Mesodermal cell (in vitro differentiated cells): ENCODE measurements around the gene PIGX. TPM values are rescaled to one million over a fixed set of nuclear protein-coding genes. Genes with fewer than 3 reads are reported as not detected.

Experiments
- H3K27ac ChIP-seq: 2 replicates; pipeline ENCODE4 v1.7.0; 2013; ENCODE audit warnings: mild to moderate bottlenecking, low read depth, low read length, moderate library complexity; ENCODE audit not compliant: severe bottlenecking
- H3K36me3 ChIP-seq: 2 replicates; pipeline ENCODE4 v1.7.1; 2013; ENCODE audit warnings: mild to moderate bottlenecking, low read length, moderate library complexity; ENCODE audit not compliant: control insufficient read depth, insufficient read depth
- H3K4me1 ChIP-seq: one replicate; pipeline ENCODE4 v1.7.1; 2013; ENCODE audit warnings: mild to moderate bottlenecking, low read length; ENCODE audit not compliant: insufficient read depth, control insufficient read depth, poor library complexity, severe bottlenecking
- H3K4me3 ChIP-seq: 2 replicates; pipeline ENCODE4 v1.7.0; 2013; ENCODE audit warnings: low read length, control low read depth, mild to moderate bottlenecking; ENCODE audit not compliant: insufficient read depth, poor library complexity, severe bottlenecking; ENCODE audit errors: extremely low read depth
- H3K9me3 ChIP-seq: 2 replicates; pipeline ENCODE4 v1.7.1; 2013; ENCODE audit warnings: mild to moderate bottlenecking, low read length, moderate library complexity; ENCODE audit not compliant: control insufficient read depth
- WGBS, 2 experiments: methylation state at CpG; one replicate each; pipeline ENCODE4 v1.1.5; 2013; ENCODE audit warnings: missing lambda C conversion rate in 2 of 2; ENCODE audit not compliant: insufficient coverage in 2 of 2; 5-methylcytosine and 5-hydroxymethylcytosine counted together
- polyA plus RNA-seq, 2 experiments: library from polyadenylated mRNA; stranded (reverse); fragments of 50-300 nt; gene quantifications; one replicate each; pipeline ENCODE4 v1.2.3, GENCODE V29; 2013

The PIGX gene
- 35.6 TPM for polyA plus RNA-seq (2013, experiment 1 of 2)
- 31.8 TPM for polyA plus RNA-seq (2013, experiment 2 of 2)

DNA sequence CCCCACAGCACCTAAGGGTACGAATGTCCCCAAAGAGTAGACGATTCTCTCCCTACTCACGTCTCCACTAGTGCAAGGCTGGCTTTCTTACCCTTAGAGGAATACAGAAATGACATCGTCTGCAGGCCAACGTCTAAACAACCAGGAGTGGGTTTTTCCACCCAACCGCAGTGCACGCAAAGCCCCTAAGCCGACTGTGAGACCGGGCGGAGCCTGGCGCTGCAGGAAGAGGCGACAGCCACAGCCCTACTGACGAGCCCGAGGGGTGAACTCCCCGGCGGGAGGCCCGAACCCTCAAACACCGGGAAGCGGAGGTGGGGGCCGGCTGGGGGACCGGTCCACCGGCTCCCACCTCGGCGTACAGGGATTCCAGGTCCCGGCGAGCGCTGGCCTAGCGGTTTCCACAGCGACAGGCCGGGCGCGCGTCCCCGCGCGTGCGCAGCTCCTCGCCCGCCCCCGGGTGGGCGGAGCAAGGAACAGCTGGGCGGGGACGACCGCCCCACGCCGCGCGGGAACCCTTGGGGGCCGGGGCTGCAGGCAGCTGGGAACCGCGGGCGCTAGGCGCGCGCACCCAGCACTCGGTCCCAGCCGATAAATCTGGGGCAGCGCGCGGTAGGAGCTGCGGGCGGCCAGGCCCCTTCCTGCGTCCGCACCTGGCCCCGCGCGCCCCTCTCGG, at the start of gene PIGX, which contains the start of gene CEP19:
PIGX (plus strand) TSS at position 540 of the 676 bp plus-strand sequence.
CEP19 (minus strand) TSS at position 413 of the 676 bp plus-strand sequence. CDS start 3,593 bp downstream, outside the sequence.
- Histone ChIP-seq H3K27ac (peak within 1 kb of the TSS; percentile 81), H3K4me1 (no peaks in the 10 kb centered on the region), H3K4me3 (peak within 1 kb of the TSS; percentile 68), H3K36me3 (no peaks in the 10 kb centered on the region), H3K9me3 (no peaks in the 10 kb centered on the region)
- WGBS, 2 experiments = 1 to 2% methylated on average over 52 to 59 of the region's 68 CpGs

DNA sequence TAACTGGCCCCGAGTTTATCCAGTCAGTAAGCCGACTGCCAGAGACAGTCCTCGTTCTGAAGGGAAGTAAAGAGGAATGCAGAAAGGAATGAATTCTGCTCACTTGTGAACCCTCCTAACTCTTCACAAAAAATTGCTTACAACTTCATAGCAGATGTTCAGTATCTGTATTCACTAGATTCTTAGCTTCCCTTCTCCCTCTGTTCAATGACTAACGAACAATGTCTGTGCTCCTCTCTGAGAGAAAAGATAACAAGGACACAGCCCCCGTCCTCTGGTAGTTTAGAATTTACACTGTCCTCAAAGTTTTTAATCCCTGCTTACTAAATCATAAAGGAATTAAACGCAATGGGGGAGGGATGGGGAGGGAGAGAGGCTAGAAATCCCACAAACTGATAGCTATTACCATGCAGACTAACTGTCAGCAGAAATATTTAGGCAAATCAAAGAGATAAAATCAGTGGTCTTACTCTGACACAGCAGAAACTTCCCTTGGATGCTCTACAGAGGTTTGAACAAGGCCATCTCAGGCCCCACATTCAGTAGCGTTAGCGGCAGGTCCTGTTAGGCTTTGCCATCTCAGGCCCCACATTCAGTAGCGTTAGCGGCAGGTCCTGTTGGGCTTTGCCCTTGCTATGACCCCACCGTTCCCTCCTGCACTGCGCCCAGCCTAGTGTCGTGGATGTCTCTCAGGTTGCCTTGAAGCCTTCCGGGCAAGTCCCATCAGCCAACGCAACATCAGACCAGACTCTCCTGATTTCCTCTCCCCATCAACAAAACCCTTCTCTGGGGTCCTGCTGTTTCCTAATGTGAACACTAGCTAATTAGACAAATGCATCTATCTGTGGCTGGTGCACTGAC, 49.2 kb upstream of the PIGX start:
- H3K36me3 ChIP-seq = no peaks in the 10 kb centered on the region
- H3K4me1 ChIP-seq = peaks cover 13% of the 10 kb centered on the region
- no peaks in the 10 kb centered on the region for H3K9me3 ChIP-seq
- H3K27ac ChIP-seq = peak overlapping the region; percentile 69
- no peak overlapping the region for H3K4me3 ChIP-seq
- WGBS, 2 experiments = 83 to 86% methylated on average over 6 to 8 of the region's 15 CpGs

DNA sequence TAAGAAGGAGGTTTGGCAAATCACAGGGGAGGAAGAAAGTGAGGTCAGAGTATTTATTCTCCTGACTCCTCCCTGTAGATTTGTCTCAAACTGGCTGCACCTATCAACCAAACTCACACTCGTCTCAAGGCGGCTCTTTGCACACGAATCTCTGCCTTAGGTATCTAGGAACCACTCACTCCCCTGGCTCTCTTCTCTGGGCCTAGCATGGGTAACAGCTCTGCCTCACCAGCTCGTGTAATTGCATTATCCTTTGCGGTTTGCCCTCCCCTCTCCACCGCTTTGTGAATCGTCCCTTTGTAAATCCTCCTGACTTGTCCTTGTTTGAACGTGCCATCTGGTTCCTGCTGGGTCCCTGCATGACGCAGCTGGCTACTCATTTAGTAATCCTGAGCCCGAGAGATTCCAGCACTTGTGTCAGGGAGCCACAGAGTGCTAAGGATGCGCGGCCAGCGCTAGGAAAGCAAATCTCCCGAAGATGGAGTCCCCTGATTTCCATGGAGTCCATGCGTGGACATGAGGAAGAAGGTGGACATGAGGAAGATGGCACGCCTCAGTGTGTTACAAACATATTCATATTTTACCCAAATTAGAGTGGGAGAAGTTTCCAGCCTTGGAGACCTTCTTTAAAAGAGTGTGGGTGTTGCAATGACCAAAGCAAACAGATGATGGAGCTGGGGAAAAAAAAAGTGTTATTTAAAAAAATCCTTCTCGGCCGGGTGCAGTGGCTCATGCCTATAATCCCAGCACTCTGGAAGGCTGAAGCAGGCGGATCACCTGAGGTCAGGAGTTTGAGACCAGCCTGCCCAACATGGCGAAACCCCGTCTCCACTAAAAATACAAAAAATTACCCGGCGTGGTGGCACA, 45.9 kb upstream of the PIGX start:
- peaks cover 13% of the 10 kb centered on the region for H3K4me1 ChIP-seq
- H3K4me3 ChIP-seq = no peak overlapping the region
- 35 to 42% methylated on average over 17 to 19 of the region's 23 CpGs for WGBS, 2 experiments
- H3K27ac ChIP-seq = peak overlapping the region; percentile 85
- H3K36me3 ChIP-seq = no peaks in the 10 kb centered on the region
- no peaks in the 10 kb centered on the region for H3K9me3 ChIP-seq

DNA sequence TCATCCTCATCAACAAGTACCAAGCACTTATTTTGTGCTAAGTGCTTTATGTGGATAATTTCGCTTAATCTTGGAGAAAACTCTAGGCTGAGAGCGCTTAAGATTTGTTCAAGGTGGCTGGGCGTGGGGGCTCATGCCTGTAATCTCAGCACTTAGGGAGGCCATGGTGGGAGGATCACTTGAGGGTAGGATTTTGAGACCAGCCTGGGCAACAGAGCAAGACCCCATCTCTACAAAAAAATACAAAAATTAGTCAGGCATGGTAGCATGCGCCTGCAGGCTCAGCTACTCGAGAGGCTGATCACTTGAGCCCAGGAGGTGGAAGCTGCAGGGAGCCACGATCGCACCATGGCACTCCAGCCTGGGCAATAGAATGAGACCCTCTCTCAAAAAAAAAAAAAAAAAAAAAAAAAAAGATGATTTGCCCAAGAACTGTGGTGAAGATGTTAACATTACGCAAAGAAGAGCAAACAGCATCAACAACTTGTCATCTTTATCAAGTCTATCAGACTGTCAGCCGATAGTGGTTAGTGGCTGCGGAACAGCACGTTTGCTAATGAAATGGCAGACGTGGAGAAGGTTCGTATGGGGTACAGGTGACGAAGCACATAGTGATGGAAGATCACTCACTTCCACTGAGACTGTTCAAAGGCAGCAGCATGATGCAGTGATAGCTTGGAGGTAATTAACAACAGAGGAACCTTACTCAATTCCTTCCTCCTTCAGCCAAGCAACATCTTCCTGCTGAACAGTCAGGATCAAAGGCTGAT, 44.9 kb upstream of the PIGX start:
- Histone ChIP-seq H3K9me3 (no peaks in the 10 kb centered on the region), H3K27ac (no peak overlapping the region), H3K4me3 (no peak overlapping the region), H3K4me1 (peaks cover 13% of the 10 kb centered on the region), H3K36me3 (no peaks in the 10 kb centered on the region)
- whole genome bisulfite sequencing, 2 experiments = 88 to 97% methylated on average over 3 to 6 of the region's 14 CpGs

DNA sequence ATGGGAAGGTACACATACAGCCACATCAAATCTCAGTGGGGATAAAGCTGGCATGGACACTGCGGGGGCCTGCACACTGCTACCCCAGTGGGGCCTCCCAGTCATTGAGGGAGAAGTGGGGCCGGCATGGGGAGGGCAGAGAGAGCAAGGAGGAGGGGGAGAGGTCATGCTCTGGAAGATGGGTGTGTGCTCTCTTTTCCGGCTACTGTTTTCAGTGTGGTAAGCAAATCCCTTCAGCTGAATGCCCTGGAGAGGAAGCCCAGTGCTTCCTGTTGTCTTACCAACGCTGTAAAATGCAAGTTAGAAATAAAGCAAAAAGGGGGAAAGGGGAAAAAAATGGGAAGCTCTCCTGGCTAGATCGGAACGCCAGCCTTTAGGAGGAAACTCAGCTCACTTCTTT, 41.8 kb upstream of the PIGX start:
- no peak overlapping the region for H3K27ac ChIP-seq
- WGBS, 2 experiments = 31 to 80% methylated on average over 1 to 6 of the region's 6 CpGs
- H3K4me1 ChIP-seq = peaks cover 5% of the 10 kb centered on the region
- H3K4me3 ChIP-seq = no peak overlapping the region
- no peaks in the 10 kb centered on the region for H3K9me3 ChIP-seq
- H3K36me3 ChIP-seq = no peaks in the 10 kb centered on the region

DNA sequence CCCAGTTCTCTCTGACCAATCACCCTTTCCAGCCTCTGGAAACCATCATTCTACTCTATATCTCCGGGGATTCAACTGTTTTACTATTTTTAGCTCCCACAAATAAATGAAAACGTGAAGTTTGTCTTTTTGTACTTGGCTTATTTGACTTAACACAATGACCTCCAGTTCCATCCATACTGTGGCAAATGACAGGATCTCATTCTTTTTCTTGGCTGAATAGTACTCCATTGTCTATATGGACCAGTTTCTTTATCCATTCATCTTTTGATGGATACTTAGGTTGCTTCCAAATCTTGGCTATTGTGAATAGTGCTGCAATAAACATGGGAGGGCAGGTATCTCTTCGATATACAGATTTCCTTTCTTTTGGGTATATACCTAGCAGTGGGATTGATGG, 38.5 kb upstream of the PIGX start:
- WGBS, 2 experiments = 100% methylated on average over 1 to 3 of the region's 3 CpGs
- H3K27ac ChIP-seq = no peak overlapping the region
- no peaks in the 10 kb centered on the region for H3K36me3 ChIP-seq
- no peaks in the 10 kb centered on the region for H3K4me1 ChIP-seq
- H3K9me3 ChIP-seq = no peaks in the 10 kb centered on the region
- no peak overlapping the region for H3K4me3 ChIP-seq

DNA sequence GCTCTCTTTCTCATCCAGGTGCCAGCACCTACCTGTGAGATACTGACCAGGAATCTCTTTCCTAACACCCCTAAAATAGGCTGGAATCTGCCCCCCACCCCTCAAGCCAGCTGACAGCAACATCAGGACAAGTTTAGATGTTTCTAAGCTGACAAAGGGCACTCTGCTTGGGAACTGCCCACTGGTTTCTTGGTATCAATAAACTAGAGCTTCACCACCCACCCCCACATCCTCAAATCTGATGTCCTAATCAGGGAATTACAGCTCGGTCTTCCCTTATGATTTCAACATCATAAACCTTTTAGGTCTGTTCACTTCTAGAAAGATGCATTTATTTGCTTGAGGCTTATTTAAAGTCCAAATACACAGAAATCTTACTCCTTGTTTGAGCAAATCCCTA, 34.8 kb upstream of the PIGX start:
- Histone ChIP-seq H3K36me3 (no peaks in the 10 kb centered on the region), H3K4me3 (no peak overlapping the region), H3K9me3 (no peaks in the 10 kb centered on the region), H3K27ac (no peak overlapping the region), H3K4me1 (no peaks in the 10 kb centered on the region)
- WGBS, 2 experiments = no CpG with 5 or more reads among the region's 1 CpG

DNA sequence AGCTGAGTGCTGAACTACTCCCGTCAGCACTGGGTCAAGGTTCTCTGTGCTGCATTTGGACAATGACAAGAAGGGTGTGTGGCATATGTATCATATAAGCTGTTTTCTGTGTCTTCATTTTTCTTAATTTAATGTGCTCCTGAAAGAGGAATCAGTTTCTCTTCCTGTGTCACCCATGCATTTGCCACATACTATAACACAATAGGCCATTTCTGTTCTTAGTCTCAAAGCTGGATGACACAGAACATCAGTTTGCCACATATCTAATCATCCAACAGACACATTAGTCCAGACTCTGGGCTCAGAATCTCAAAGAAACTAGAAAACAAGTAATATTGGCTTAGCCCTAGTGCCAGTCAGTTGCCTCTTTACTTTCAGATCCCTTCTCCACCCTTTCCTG, 34.2 kb upstream of the PIGX start:
- Histone ChIP-seq H3K4me3 (no peak overlapping the region), H3K27ac (no peak overlapping the region), H3K36me3 (no peaks in the 10 kb centered on the region), H3K4me1 (no peaks in the 10 kb centered on the region), H3K9me3 (no peaks in the 10 kb centered on the region)
- WGBS, 2 experiments = no CpG with 5 or more reads among the region's 1 CpG

DNA sequence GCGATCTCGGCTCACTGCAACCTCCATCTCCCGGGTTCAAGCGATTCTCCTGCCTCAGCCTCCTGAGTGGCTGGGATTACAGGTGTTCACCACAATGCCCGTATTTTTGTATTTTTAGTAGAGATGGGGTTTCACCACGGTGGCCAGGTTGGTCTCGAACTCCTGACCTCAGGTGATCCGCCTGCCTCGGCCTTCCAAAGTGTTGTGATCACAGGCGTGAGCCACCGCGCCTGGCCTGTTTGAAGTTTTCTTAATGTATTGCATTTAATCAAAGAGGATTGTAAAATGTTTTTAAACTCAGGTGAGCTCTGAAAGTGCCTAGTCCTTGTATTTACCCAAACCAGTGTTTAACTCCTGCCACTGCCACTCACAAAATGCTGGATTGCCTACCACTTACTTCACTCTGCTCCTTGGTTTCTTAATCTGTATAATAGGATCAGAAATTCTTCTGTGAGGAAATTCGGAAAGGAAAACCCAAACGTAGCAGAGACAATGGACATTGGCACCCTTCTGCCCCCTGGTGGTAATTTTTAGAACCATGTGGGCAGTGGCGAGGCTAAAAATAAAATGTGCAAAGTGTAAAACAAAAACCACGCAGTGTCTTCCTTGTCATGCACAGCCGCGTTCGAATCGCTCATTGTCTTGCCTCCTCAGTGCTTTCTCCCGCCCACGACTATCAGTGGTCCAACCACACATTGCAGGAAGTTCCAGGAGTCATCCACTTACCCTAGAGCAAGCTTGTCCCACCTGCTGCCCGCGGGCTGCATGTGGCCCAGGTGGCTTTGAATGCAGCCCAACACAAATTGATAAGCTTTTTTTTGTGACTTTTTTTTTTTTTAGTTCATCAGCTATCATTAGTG, 27.4 kb upstream of the PIGX start:
- 36 to 37% methylated on average over 13 to 16 of the region's 24 CpGs for WGBS, 2 experiments
- Histone ChIP-seq H3K27ac (no peak overlapping the region), H3K4me1 (peaks cover 5% of the 10 kb centered on the region), H3K36me3 (no peaks in the 10 kb centered on the region), H3K9me3 (no peaks in the 10 kb centered on the region), H3K4me3 (no peak overlapping the region)
